Cardiac fibroblast (primary cell): ENCODE measurements around the gene CYSTM1.
A peak's percentile ranks its signal among the peaks of the same experiment; 100 is the strongest.

Experiments
- DNase-seq, 2 donors: peaks; one replicate each; pipeline versions ENCODE4 v3.0.0 to v3.0.0-alpha.2; 2010; ENCODE audit warnings: low read depth in 2 of 2
- H3K4me3 ChIP-seq, 2 donors: replicated peaks in 1 of 2; 1 replicate in 1 of 2; 2 replicates in 1 of 2; pipeline ENCODE4 v1.5.1; 2011; ENCODE audit warnings: low read depth in 2 of 2, low read length in 2 of 2, mild to moderate bottlenecking in 2 of 2, moderate library complexity in 1 of 2
- CTCF ChIP-seq: IDR thresholded peaks from one replicate; pipeline ENCODE4 v1.5.1; 2011; ENCODE audit warnings: low read depth, mild to moderate bottlenecking, low read length, inconsistent platforms

CYSTM1 gene

GRCh38 chr5:140249536-140249935 is 74.5 kb downstream of the CYSTM1 start:
- H3K4me3 ChIP-seq, result no peak overlapping the region
- TF ChIP-seq CTCF, result no peak
- no peak for DNase-seq

- no peak for DNase-seq
- TF ChIP-seq CTCF, result no peak
- no peak overlapping the region for H3K4me3 ChIP-seq
Observed at GRCh38 chr5:140250386-140250785, 75.4 kb downstream of the CYSTM1 start.

GRCh38 chr5:140251527-140251973 is 76.6 kb downstream of the CYSTM1 start:
- TF ChIP-seq CTCF, result no peak
- peak; percentile 62 to 98 for DNase-seq
- no peak overlapping the region for H3K4me3 ChIP-seq

- no peak for TF ChIP-seq CTCF
- H3K4me3 ChIP-seq, result no peak overlapping the region
- DNase-seq, result no peak
Observed at GRCh38 chr5:140252470-140253126, 77.6 kb downstream of the CYSTM1 start.

- DNase-seq, result peak in 1 of 2 donors; percentile 40
- TF ChIP-seq CTCF, result no peak
- H3K4me3 ChIP-seq, result no peak overlapping the region
Observed at GRCh38 chr5:140253985-140254384, 79.0 kb downstream of the CYSTM1 start.

- TF ChIP-seq CTCF, result no peak
- DNase-seq, result no peak
- no peak overlapping the region for H3K4me3 ChIP-seq
Observed at GRCh38 chr5:140255460-140256157, 80.6 kb downstream of the CYSTM1 start.
